Measurements from ENCODE around the gene LY9. TPM values are rescaled to one million over a fixed set of nuclear protein-coding genes. Genes with fewer than 3 reads are reported as not detected.

LY9 gene
- total RNA-seq, 1 experiment from 2014 or later = 6.9 TPM

- no peak for DNase-seq
- H3K4me1 ChIP-seq (replicated peaks; ENCODE audit: insufficient read depth) = no peaks in the 10 kb centered on the region
- ChIA-PET CTCF (no interaction called here), POLR2A (ENCODE audit: unreplicated experiment) (no interaction called here)
- no peaks in the 10 kb centered on the region for H3K27me3 ChIP-seq (ENCODE audit: insufficient read depth, low read depth)
- H2AFZ ChIP-seq = no peak overlapping the region
- TF ChIP-seq CTCF (conservative IDR thresholded peaks at IDR 0.05) (no peak), EZH2 (IDR thresholded peaks at IDR 0.05; ENCODE audit: low read depth) (no peak)
- H3K9me2 ChIP-seq (ENCODE audit: insufficient read depth) = no peaks in the 10 kb centered on the region
- no peaks in the 10 kb centered on the region for H4K20me1 ChIP-seq (ENCODE audit: insufficient read depth)
- H3K9me3 ChIP-seq (ENCODE audit: insufficient read depth, low read depth) = no peaks in the 10 kb centered on the region
- no peaks in the 10 kb centered on the region for H3K36me3 ChIP-seq (ENCODE audit: low read depth)
- no peaks in the 10 kb centered on the region for H3F3A ChIP-seq (ENCODE audit: insufficient read depth, low read depth)
- no peak overlapping the region for H3K4me3 ChIP-seq
- intact Hi-C loops (cut with micrococcal nuclease; ENCODE audit: unreplicated experiment) = no loop called here
- H3K27ac ChIP-seq = no peak overlapping the region
- no TSS peak for BruUV-seq (replicated peaks)
- no peaks in the 10 kb centered on the region for H3K79me2 ChIP-seq (ENCODE audit: low read depth)
- no peak overlapping the region for H3K4me2 ChIP-seq
These were observed 67.2 kb downstream of the LY9 start for GRCh38 chr1:160863061-160863773.

- Histone ChIP-seq H3K9me3 (ENCODE audit: insufficient read depth, low read depth) (no peaks in the 10 kb centered on the region), H2AFZ (no peak overlapping the region), H4K20me1 (ENCODE audit: insufficient read depth) (no peaks in the 10 kb centered on the region), H3F3A (ENCODE audit: insufficient read depth, low read depth) (no peaks in the 10 kb centered on the region), H3K9me2 (ENCODE audit: insufficient read depth) (no peaks in the 10 kb centered on the region), H3K27me3 (ENCODE audit: insufficient read depth, low read depth) (no peaks in the 10 kb centered on the region), H3K36me3 (ENCODE audit: low read depth) (no peaks in the 10 kb centered on the region), H3K79me2 (ENCODE audit: low read depth) (no peaks in the 10 kb centered on the region), H3K4me1 (replicated peaks; ENCODE audit: insufficient read depth) (no peaks in the 10 kb centered on the region), H3K4me2 (no peak overlapping the region), H3K27ac (no peak overlapping the region), H3K4me3 (no peak overlapping the region)
- TF ChIP-seq CTCF (conservative IDR thresholded peaks at IDR 0.05) (no peak), EZH2 (IDR thresholded peaks at IDR 0.05; ENCODE audit: low read depth) (no peak)
- intact Hi-C loops (cut with micrococcal nuclease; ENCODE audit: unreplicated experiment) = no loop called here
- no peak for DNase-seq
- CTCF ChIA-PET = no interaction called here
- BruUV-seq (replicated peaks) = no TSS peak
- POLR2A ChIA-PET (ENCODE audit: unreplicated experiment) = no interaction called here
These were observed 67.8 kb downstream of the LY9 start for GRCh38 chr1:160863774-160864131.

DNA sequence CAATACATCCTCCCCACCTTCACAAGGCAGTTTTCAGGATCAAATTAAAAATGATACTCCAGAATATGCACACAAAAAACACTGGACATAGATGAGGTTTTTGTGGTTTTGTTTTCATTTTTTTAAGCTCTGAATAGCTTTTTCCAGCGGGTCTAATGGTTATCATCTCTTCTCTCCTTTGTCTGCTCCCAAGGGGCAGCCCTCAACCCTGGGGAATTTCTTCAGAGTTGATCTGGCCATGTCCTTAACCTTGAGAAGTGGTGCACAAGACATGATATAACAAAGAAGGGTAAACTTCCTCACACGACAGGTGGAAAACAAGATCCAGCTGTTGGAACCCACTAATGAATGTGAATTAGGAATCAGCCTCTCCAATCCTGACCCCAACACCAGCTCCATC is 68.2 kb downstream of the LY9 start:
- ChIA-PET CTCF (no interaction called here), POLR2A (ENCODE audit: unreplicated experiment) (no interaction called here)
- Histone ChIP-seq H3K4me1 (replicated peaks; ENCODE audit: insufficient read depth) (no peaks in the 10 kb centered on the region), H3K4me2 (no peak overlapping the region), H3K27me3 (ENCODE audit: insufficient read depth, low read depth) (no peaks in the 10 kb centered on the region), H4K20me1 (ENCODE audit: insufficient read depth) (no peaks in the 10 kb centered on the region), H3K36me3 (ENCODE audit: low read depth) (no peaks in the 10 kb centered on the region), H3K27ac (no peak overlapping the region), H3K79me2 (ENCODE audit: low read depth) (no peaks in the 10 kb centered on the region), H3K9me3 (ENCODE audit: insufficient read depth, low read depth) (no peaks in the 10 kb centered on the region), H3K9me2 (ENCODE audit: insufficient read depth) (no peaks in the 10 kb centered on the region), H3K4me3 (no peak overlapping the region), H3F3A (ENCODE audit: insufficient read depth, low read depth) (no peaks in the 10 kb centered on the region), H2AFZ (no peak overlapping the region)
- intact Hi-C loops (cut with micrococcal nuclease; ENCODE audit: unreplicated experiment) = no loop called here
- TF ChIP-seq EZH2 (IDR thresholded peaks at IDR 0.05; ENCODE audit: low read depth) = no peak
- BruUV-seq (replicated peaks) = no TSS peak
- no peak for DNase-seq

DNA sequence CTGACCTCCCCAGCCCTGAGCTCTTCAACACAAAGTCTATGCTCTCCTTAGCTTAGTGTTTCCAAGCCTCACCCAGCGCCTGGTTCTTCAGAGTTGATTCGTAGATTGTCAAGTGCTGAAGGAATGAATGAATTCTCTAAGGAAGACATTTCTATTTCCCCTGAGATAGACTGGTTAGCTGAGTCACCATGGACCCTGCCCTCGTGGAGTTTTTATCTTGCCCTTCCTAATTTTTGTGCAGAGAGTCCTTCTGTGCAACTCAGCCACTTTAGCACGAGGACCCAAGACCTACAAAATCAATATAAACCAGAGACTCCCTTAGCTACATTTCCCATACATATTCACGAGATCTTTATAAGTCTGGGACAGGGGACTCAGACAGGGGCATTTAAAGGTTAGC is 69.4 kb downstream of the LY9 start:
- no peak overlapping the region for H3K4me3 ChIP-seq
- DNase-seq = no peak
- ChIA-PET POLR2A (ENCODE audit: unreplicated experiment) (no interaction called here), CTCF (no interaction called here)
- H3K79me2 ChIP-seq (ENCODE audit: low read depth) = no peaks in the 10 kb centered on the region
- no peaks in the 10 kb centered on the region for H3K9me3 ChIP-seq (ENCODE audit: insufficient read depth, low read depth)
- no peak overlapping the region for H3K27ac ChIP-seq
- TF ChIP-seq CTCF (conservative IDR thresholded peaks at IDR 0.05) (no peak), EZH2 (IDR thresholded peaks at IDR 0.05; ENCODE audit: low read depth) (no peak)
- H3F3A ChIP-seq (ENCODE audit: insufficient read depth, low read depth) = no peaks in the 10 kb centered on the region
- no peaks in the 10 kb centered on the region for H4K20me1 ChIP-seq (ENCODE audit: insufficient read depth)
- H3K4me2 ChIP-seq = no peak overlapping the region
- no peaks in the 10 kb centered on the region for H3K9me2 ChIP-seq (ENCODE audit: insufficient read depth)
- no peak overlapping the region for H2AFZ ChIP-seq
- H3K27me3 ChIP-seq (ENCODE audit: insufficient read depth, low read depth) = no peaks in the 10 kb centered on the region
- H3K36me3 ChIP-seq (ENCODE audit: low read depth) = no peaks in the 10 kb centered on the region
- no peaks in the 10 kb centered on the region for H3K4me1 ChIP-seq (replicated peaks; ENCODE audit: insufficient read depth)
- intact Hi-C loops (cut with micrococcal nuclease; ENCODE audit: unreplicated experiment) = no loop called here
- no TSS peak for BruUV-seq (replicated peaks)
